ENCODE measurements around the gene CNGA3.
"Not testable (repeated sequence)": the region's sequence is repeated elsewhere in the genome, so short reads cannot be mapped to it uniquely, and the experiment has no call there.

The CNGA3 gene

DNA sequence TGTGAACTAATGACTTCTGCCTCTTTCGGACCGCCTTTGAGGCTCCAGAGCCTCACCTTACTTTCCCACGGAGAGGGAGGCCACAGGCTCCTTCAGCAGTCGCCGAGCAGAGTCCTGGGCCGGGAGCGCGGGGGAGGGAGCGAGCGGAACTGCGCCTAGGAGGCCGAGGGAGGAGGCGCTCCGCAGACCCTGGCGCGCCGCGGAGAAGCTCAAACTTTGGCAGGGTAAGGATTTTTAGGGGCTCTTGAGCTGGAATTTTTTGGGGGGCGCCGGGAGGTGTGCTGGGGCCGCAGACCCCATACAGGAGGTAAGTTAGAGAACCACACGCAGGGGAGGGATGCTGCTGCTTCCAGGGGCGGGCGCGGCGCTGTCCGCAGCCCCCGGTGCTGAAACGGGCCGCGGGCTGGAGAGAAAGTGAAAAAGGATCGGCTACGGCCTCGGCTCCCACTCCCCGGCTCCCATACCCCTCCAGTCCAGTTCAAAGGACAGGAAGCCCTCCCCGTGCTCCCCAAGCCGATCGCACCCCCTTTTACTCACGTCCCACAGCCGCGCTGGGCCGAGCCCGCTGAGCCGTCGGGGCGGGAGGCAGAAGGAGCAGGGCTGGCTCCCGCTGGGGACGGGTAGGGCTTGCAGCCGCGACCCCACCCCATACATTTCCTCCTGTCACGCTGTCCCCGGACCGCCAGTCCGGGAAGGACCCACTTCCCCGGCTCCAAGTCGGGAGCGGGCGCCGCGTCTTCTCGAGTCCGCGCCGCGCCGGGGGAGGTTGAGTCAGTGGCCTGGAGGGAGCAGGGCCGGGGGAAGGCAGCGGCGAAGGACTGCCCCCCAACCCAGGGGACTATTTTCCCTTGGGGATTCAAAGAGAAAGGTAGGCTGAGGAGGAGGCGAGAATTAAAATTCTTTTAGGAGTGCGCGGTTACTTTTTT is at the start of gene CNGA3:
TSS of gene CNGA3 (plus strand) at position 146 of the 926 bp plus-strand sequence. CDS start 23,520 bp downstream, outside the sequence.
- no peak for DNase-seq (ENCODE audit: low read depth, low spot score)

DNA sequence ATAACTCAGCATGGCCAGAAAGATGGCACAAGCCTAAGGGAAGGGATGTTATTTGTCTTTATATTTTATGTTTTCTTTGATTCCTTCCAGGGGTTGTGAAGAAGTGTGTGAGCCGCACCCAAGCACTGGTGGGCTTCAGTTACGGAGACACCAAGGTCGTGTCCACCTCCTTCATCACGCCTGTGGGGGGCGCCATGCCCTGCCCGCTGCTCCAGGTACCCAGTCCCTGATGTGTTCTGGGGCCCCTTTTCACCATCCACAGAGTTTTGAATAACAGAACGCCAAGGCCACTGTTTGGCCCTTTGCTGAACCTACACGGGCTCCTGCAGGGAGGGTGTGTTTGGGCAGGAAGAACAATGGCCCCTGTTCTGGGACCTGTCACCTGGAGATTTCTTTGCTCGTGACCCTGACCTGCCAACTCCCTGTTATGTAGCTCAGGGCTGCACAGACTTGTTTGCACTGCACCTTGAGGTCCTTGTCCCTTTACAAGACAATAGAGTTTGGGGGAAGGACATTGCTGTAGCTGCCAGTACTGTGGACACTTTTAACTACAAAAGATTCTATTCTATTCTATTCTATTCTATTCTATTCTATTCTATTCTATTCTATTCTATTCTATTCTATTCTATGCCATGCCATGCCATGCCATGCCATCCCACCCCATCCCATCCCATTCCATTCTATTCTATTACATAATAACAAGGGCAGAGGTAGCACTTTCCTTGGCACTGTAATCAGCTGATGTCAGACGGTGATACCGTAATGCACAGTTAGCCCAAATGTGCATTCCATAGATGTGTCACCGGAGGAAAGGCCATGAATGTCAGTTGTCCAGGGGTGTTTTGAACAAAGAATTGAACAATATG is 48.2 kb upstream of the CNGA3 start:
- no peak for DNase-seq (ENCODE audit: low read depth, low spot score)

DNA sequence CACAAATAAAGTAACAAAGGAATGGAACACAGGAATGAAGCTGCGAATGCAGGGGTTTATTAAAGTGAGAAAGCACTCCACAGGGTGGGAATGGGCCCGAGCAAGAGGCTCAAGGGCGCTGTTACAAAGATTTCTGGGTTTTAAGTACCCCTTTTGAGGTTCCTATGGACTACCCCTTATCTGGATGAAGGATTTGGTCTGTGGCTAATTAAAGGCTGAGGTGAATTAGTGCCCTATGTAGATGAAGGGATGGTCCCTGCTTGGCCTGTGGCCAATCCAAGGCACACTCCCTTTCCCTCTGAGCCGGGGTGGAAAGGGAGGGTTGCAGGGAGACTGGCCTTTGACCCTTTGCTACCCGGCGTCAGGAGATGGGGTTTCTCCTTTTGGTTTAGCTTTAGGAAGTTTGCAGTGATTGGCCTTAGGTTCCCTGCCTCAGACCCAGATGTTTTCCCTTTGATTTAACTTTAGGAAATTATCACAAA is 47.5 kb upstream of the CNGA3 start:
- DNase-seq (ENCODE audit: low read depth, low spot score), result no peak

DNA sequence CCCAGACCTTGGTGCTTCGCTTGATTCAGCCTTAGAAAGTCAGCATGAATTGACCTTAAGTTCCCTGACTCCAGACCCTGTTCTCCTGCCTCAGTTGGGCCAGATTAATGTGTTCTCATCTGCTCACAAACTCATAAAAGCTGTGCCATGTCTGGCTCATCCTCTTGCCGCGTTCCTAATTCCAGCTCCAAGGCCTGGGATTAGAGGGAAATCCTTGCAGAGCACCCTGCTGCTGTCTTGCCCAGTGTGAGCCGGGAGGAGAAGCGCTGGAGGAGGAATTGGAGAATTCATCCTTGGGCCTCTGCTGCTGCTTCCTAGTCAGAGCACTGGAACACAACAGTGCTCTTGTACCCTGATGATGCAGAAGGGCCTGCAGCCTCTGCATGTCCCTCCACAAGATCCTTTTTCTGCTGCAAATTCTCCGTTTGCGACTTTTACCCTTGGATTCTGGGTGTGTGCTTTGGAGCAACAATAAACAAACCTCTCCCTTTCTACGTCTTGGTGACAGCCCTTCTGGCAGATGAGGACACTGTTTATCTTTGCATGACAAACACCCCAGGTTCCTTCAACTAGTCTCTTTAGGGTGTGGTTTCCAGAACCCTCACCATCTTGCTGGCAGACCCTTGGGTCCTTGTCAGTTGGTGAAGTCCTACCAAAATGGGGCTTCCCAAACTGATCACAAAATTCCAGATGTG is 46.9 kb upstream of the CNGA3 start:
- DNase-seq (ENCODE audit: low read depth, low spot score), result no peak

DNA sequence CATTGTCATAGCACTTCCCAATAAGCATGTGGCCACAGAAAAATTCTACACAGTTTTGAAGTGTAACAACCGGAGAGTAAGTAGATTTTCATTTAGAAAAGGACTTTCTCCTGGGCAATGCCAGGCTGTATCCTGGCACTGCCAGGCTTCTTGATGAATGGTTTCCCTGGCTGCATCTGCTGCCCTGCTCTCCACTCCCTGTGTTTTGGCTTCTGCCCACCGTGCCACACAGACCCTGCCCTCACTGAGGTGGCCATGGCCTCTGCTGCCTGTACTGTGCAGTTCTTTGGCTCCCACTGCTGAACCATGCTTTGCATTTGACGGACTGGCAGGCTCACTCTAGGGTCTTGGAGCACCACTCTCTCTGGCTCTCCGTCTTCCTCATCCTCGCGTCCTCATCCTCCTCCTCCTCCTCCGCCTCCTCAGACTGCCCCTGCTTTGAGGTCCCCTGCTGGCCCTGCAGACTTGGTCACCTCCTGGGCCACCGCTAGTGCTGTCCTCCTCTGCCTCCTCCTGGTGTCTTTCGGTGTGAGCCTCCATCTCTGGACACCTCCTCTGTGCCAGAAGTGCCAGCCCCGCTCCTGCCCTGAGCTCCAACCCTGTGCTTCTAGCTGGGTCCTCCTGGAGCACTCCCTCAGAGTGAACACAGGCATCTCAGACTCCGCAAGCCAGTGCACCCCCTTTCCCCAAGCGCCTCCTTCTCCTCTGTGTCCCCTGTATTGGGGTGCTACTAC is 45.9 kb upstream of the CNGA3 start:
- DNase-seq (ENCODE audit: low read depth, low spot score), result no peak

DNA sequence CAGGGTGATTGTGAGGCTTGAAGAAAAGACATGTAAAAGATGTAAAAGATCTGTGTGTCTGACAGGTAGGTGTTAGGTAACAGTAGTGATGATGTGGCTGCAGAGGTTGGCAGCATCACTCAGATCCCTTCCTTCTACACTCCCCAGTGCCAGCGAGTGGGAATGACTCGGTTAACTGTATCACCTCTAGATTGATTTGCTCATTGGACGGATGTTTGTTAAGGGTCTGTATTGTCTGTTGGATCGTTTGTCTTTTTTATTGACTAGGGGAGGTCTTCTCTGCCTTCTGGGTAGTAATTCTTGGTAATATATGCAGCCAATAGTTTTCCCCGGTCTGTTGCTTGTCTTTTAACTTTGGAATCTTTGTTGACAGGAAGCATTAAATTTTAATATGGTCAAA is 44.8 kb upstream of the CNGA3 start:
- no peak for DNase-seq (ENCODE audit: low read depth, low spot score)

DNA sequence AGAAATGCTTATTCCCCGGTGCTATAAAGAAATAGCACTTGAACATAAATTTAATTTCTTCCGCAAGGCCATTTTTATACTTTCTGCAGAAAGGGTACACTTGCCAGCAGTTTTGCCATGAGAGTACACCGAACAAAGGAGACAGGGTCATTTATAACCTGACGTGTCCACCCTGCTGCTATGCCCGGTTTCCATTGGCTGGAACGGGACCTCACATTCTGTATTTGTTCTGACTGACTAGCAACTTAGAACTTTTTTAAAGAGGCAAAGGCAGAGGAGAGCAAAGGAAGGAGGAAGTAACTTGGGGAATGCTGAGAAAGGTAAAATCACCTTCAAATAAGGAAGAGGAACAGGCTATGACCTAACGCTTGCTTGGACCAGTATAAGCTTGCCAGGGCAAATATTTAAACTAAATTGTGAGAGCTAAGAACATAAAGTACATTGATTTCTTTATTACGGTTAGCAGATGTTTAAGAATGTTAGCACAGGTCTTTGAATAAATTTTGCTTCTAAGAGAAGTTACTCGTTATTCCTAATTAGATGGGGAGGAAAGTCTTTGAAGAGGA is 39.0 kb upstream of the CNGA3 start:
- not testable (repeated sequence) for DNase-seq (ENCODE audit: low read depth, low spot score)

DNA sequence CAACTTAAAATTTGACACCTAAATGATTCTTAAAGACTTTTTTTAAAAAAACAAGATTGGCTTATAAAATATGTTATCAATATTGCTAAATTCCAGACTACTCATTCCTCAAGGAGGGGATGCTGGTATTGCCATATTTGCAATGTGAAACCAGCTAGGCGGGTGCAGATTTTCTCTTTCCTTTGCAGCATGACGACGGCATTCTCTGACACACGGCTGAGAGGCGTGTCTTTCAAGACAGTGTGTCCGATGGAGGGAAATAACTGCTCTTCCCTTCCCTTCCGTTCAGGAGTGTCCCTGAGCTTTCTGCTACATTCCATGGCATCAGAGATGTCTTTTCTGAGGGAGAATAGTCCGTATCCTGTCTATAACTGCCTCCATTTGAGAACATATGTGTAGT is 38.2 kb upstream of the CNGA3 start:
- no peak for DNase-seq (ENCODE audit: low read depth, low spot score)

DNA sequence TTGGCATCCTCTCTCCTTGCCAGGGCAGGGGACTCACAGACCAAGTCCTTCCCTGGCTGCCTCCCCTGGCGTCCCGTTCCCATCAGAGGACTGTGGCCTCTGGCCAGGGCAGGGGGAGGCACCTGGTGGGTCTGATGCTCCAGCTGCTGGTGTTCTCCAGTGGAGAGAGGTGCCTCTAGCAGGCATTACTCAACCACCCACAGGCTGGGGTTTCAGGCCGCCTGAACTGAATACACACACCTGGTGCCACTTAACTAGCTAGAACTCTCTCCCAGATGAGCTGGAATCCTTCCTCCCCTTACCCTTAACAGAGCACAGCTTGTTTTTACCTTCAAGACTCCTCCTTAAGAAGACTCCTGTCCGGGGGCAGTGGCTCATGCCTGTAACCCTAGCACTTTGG is 37.7 kb upstream of the CNGA3 start:
- DNase-seq (ENCODE audit: low read depth, low spot score), result no peak

DNA sequence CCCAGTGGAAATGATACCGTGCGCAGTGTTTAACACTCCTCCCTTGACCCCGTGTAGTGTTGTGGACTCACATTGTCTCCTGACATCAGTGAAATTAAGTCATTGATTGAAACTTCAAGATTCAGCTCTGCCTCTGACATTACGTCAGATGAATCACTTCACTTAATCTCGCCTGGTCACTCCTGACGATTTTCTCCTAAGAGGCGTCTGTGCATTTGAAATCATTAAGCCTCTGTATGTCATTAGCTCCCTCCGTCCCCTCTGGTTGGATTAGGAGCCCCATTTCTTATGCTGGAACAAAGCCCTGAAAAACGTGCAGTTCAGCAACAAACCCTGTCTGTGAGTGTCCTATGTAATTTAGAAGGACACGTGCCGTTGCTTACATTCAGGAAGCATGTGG is 36.7 kb upstream of the CNGA3 start:
- no peak for DNase-seq (ENCODE audit: low read depth, low spot score)

DNA sequence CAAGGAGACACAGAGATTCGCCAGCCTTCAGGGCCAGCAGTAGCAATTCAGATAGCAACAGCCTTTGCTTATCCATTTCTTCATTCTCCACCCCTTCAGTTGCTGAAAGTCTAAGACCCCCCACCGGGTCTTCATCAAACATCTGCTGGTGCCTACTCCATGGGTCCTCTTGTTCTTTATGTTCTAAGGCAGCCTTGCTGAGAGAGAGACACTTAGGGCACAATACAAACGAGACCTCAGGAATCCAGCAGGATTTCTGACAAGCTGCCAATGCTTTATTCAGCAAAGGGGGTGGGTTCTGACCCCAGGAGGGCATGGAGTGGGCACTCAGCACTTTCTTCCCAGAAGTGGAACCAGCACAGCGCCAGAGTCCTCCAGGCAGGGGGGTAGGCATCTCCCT is 36.2 kb upstream of the CNGA3 start:
- no peak for DNase-seq (ENCODE audit: low read depth, low spot score)

DNA sequence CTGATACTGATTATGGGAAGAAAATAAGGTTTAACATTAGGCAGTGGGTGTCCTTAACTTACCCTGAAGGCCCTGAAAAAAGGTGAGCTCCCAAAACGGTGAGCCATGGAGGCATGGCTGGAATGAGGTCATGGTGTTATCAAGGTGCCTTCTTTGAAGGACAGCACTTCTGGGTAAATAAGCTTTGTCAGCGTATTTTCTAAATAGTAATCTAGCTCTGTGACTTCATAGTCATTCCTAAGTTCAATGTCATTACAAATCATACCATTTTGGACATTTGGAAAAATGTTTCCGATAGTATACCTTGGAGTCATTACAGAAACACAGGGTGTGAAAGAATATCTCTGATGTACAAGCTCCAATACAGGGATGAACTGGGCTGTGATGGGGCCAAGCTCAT is 35.2 kb upstream of the CNGA3 start:
- DNase-seq (ENCODE audit: low read depth, low spot score), result no peak

DNA sequence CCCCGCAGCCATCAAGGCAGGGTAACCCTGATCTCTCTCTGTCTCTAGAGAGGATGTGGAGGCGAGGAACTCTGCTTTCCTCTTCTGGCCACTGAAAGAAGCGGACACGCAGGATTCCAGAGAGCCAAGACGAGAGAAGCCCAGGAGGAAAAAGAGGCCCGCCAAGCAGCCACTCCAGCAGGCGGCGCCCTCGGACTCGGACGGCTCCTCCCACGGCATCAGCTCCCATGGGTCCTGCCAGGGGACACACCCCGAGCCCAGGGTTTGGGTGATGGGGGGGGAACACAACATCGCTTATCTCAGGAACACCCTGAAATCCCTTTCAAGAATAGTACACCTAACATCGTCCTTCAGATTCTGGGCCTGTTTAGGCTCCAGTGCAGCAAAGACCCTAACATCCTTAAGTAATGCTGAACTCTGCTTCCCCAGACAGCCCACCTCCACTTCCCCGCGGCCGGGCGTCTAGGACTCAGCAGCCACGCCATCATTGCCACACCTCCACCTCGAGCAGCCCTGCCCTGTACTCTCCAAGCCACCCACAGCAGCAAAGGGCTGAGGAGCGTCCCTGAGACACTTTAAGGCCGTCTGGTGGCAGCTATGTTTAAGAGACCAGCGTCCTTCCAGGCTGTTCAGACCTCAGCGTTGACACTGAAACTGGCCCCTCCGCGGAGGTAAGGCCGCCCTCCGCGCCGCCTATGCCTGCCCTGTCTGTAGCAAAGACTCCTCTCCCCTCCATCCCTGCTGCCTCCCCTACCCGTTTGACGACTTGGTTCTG is 34.3 kb upstream of the CNGA3 start:
- DNase-seq (ENCODE audit: low read depth, low spot score), result no peak

DNA sequence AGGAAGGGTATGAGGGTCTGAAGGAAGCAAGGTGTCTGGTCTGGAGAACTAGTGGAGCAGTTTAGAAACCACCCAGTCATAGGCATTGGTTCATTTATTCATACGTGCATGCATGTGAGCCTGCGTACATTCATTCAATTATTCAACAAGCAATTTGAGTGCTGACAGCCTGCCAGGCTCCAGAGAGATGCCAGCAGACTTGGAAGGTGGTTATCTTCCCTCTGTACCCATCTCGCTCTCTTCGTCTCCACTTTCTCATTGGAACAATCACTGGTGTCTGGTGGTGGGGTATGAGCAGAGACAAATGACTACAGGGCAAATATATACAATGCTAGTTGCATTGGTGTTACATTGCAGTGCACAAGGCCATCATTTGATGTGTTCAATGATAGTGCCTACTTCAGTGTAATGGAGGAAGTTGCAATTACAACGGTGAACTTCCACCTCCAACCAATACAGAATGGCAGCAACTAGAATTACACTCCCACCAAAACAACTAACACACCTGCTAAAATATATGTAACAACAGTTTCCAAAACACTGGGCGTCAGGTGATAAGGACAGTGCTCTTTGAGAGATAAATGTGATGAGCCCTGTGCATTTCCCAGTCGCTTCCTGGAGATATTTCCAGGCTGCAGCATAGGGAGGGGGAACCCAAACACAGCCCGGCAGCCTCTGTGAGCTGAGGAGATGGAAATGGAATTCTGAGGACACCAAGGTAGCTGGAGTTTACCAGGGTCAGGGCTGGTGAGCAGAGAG is 32.6 kb upstream of the CNGA3 start:
- no peak for DNase-seq (ENCODE audit: low read depth, low spot score)

DNA sequence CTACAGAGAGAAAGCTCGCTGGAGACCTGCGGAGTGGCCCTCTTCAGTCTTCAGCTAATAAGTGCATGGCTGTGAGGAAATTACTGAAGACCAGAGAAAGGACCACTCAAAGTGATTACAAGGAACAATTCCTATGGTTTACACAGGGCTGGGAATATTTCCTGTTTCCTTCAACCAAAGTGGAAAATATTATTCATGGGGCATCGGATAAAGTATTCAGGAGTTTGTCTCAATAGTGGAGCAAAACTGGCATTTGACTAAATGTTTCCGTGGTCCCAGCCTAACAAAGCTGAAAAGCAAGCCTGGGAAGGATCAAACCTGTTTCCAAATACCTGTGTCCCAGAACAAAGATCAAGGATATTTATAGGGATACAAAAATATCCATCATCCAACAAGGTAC is 32.0 kb upstream of the CNGA3 start:
- no peak for DNase-seq (ENCODE audit: low read depth, low spot score)

DNA sequence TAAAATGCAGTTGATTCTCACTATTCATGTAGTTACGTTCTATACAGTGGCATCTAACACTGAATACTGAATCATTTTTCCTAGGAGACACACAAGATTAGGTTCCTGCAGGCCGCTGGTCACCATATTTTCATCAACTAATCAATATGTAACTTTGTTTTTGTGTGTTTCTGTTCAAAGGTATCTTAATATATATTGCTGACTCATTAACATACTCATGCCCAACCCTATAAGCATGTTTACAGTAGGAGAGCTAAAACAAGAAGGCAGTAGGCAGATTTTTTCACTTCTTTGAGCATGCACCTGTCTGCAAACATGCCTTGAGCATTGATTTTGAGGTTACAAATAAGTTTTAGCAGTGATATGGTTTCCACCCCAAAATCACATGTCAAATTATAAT is 30.3 kb upstream of the CNGA3 start:
- no peak for DNase-seq (ENCODE audit: low read depth, low spot score)

DNA sequence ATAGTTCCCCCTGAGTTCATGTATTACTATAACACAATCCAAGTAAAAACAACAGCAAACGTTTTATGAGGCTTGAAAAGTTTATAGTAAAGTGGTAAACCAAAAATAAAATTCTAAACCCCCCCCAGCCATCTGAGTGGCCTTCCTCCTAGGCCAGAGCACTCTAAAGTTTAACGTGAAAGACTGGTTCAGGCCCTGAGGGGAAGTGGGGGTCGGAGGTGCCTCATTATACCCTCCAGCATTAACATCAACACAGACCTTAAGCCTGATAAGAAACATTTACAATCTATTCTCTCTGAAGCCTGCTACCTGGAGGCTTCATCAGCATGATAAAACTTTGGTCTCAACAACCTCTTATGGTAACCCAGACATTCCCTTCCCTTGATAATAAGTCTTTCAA is 29.0 kb upstream of the CNGA3 start:
- no peak for DNase-seq (ENCODE audit: low read depth, low spot score)

DNA sequence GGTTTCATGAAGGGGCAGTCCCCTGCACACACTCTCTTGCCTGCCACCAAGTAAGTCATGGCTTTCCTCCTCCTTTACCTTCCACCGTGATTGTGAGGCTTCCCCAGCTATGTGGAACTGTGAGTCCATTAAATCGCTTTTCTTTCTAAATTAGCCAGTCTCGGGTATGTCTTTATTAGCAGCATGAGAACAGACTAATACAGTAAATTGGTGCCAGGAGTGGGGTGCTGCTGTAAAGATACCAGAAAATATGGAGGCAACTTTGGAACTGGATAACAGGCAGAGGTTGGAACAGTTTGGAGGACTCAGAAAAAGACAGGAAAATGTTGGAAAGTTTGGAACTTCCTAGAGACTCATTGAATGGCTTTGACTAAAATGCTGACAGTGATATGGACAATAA is 26.1 kb upstream of the CNGA3 start:
- not testable (repeated sequence) for DNase-seq (ENCODE audit: low read depth, low spot score)

DNA sequence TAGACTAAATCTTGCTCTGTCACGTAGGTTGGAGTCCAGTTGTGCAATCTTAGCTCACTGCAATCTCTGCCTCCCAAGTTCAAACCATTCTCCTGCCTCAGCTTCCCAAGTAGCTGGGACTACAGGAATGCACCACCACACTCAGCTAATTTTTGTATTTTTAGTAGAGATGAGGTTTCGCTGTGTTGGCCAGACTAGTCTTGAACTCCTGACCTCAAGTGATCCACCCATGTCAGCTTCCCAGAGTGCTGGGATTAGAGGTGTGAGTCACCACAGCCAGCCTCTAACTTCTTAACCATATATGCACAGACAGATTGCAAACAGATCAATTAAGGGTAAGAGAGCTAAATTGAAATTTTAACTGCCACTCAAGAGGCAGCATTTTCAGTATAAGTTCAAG is 22.1 kb upstream of the CNGA3 start:
- DNase-seq (ENCODE audit: low read depth, low spot score), result no peak

Measured in activated CD4-positive, CD25-positive, alpha-beta regulatory T cell treated with anti-CD3 and anti-CD28 coated beads, Interleukin-2, amount 50 U/mL, for 16 hours (primary cell).